Memory B cell (primary cell): ENCODE results near the gene KLHL34.

Experiments
- ATAC-seq: fragments of 150-1000 bp; cut with Tn5 transposase; 2 replicates; pipeline ENCODE4 v1.10.0; 2021; ENCODE audit warnings: low read depth, mild to moderate bottlenecking, moderate library complexity
- DNase-seq, 2 donors: peaks; one replicate each; pipeline ENCODE4 v3.0.0; 2022; ENCODE audit warnings: low spot score in 2 of 2
- H3K27ac Mint-ChIP-seq: one replicate; pipeline ENCODE4 v1.8.0; 2022; ENCODE audit warnings: mild to moderate bottlenecking, moderate library complexity, mixed read lengths
- H3K27me3 Mint-ChIP-seq: one replicate; pipeline ENCODE4 v1.8.0; 2022; ENCODE audit warnings: mixed read lengths
- H3K36me3 Mint-ChIP-seq: one replicate; pipeline ENCODE4 v1.8.0; 2022; ENCODE audit warnings: mild to moderate bottlenecking, mixed read lengths
- H3K4me1 Mint-ChIP-seq: one replicate; pipeline ENCODE4 v1.8.0; 2022; ENCODE audit warnings: mixed read lengths
- H3K4me3 Mint-ChIP-seq: one replicate; pipeline ENCODE4 v1.8.0; 2022; ENCODE audit warnings: mild to moderate bottlenecking, moderate library complexity, mixed read lengths
- H3K9me3 Mint-ChIP-seq: one replicate; pipeline ENCODE4 v1.8.0; 2022; ENCODE audit warnings: mixed read lengths

Gene KLHL34, protein sequence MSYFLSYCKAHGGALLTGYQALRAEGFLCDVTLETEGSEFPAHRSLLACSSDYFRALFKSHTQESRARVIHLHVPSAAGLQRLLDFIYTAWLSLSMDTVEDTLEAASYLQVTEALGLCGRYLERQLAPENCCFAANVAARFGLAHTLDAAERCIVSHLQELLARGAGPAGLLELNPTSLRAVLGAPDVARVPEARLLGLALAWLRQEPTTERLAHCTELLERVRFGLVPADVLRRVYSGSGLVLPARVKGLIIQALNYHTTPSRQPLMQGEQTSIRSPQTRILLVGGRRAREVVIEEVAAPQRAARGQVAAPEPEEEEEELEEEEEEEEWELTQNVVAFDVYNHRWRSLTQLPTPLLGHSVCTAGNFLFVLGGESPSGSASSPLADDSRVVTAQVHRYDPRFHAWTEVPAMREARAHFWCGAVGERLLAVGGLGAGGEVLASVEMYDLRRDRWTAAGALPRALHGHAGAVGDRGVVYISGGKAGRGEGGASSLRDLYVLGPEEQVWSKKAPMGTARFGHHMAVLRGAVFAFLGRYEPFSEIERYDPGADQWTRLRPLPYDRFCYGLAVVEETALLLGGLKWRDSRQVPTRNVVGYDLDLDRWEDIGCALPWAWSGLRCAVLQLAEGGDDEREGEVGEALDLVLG

GRCh38 chrX:21658152-21658737, at the start of gene KLHL34:
TSS of gene KLHL34 (minus strand) at chrX:21658330. CDS start at chrX:21657788, 542 bp downstream.
- peak within 1 kb of the TSS; percentile 79 for H3K4me3 Mint-ChIP-seq
- H3K9me3 Mint-ChIP-seq = no peaks in the 10 kb centered on the region
- H3K4me1 Mint-ChIP-seq = peaks cover 2% of the 10 kb centered on the region
- H3K36me3 Mint-ChIP-seq = no peaks in the 10 kb centered on the region
- H3K27ac Mint-ChIP-seq = no peak within 1 kb of the TSS
- H3K27me3 Mint-ChIP-seq = peaks cover 4% of the 10 kb centered on the region
- no peak for DNase-seq
- ATAC-seq = peak; percentile 39

GRCh38 chrX:21705225-21705624, 47.1 kb upstream of the KLHL34 start:
- Mint-ChIP-seq H3K27ac (no peak overlapping the region), H3K4me1 (no peaks in the 10 kb centered on the region), H3K4me3 (no peak overlapping the region), H3K27me3 (no peaks in the 10 kb centered on the region), H3K36me3 (no peaks in the 10 kb centered on the region), H3K9me3 (no peaks in the 10 kb centered on the region)
- ATAC-seq (no peak), DNase-seq (no peak)

DNA sequence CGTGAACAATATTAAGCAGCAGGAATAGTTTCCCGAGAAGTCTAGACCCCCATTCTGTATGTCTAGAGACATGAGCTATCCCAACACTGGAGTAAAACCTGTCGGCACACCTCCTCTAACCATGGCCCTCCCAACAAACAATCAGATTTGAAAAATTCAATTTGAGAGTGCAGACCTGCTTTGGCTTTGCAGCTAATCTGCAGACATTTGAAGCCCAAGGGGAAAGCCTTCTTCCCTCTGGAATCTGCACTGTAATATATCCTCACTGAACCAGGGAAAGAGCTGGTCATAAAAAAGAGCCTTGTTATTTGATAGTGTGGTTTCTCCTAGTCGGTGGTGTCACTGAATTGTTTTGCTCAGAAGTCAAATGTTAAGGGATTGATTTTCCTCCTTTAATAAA, 44.6 kb upstream of the KLHL34 start:
- Mint-ChIP-seq H3K36me3 (no peaks in the 10 kb centered on the region), H3K27ac (no peak overlapping the region), H3K4me3 (no peak overlapping the region), H3K4me1 (peaks cover 9% of the 10 kb centered on the region), H3K27me3 (no peaks in the 10 kb centered on the region), H3K9me3 (no peaks in the 10 kb centered on the region)
- no peak for DNase-seq
- no peak for ATAC-seq

- no peak overlapping the region for H3K27ac Mint-ChIP-seq
- H3K4me3 Mint-ChIP-seq = no peak overlapping the region
- DNase-seq (no peak), ATAC-seq (no peak)
- no peaks in the 10 kb centered on the region for H3K9me3 Mint-ChIP-seq
- no peaks in the 10 kb centered on the region for H3K36me3 Mint-ChIP-seq
- no peaks in the 10 kb centered on the region for H3K27me3 Mint-ChIP-seq
- peaks cover 9% of the 10 kb centered on the region for H3K4me1 Mint-ChIP-seq
These were observed 42.8 kb upstream of the KLHL34 start for GRCh38 chrX:21700967-21701366.

DNA sequence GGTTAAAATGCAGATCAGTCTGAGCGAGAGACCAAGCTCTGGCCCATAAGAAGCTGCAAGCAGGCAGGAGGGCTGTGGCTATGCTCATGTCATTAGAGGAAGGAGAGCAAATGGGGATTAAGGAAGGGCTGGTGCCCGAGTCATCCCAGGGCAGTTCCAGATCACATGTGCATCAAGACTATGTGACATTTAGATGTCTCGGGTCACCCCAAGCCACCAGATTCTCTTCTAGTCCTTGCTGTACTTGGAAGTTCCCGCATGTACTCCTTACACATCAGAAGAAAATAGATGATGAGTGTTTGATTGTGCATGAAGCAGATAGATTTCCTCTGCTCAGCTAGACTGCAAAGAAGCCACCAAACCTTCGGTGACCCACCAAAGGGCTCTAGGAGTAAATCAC, 42.1 kb upstream of the KLHL34 start:
- Mint-ChIP-seq H3K4me3 (no peak overlapping the region), H3K27ac (no peak overlapping the region), H3K27me3 (no peaks in the 10 kb centered on the region), H3K9me3 (no peaks in the 10 kb centered on the region), H3K4me1 (peaks cover 9% of the 10 kb centered on the region), H3K36me3 (no peaks in the 10 kb centered on the region)
- no peak for DNase-seq
- ATAC-seq = no peak

DNA sequence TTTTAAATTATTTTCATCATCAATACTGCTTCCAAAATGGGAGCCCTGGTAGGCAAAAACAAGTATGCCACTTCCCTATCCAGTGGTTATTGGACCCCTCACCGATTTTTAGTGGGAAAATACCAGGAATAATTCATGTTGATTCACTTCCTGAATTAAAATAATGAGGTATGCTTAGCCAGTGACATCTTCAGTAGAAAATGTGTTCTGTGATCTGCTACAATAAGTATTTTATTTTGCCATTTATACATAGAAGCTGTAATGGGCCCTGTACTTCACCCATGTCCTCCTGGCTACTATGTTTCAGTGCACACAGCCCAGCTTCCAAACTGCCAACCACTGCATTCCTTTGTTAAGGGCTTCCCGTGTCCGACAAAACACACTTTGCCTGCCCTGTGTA, 41.0 kb upstream of the KLHL34 start:
- ATAC-seq (no peak), DNase-seq (no peak)
- Mint-ChIP-seq H3K27ac (no peak overlapping the region), H3K27me3 (no peaks in the 10 kb centered on the region), H3K36me3 (no peaks in the 10 kb centered on the region), H3K9me3 (no peaks in the 10 kb centered on the region), H3K4me3 (no peak overlapping the region), H3K4me1 (peaks cover 9% of the 10 kb centered on the region)

DNA sequence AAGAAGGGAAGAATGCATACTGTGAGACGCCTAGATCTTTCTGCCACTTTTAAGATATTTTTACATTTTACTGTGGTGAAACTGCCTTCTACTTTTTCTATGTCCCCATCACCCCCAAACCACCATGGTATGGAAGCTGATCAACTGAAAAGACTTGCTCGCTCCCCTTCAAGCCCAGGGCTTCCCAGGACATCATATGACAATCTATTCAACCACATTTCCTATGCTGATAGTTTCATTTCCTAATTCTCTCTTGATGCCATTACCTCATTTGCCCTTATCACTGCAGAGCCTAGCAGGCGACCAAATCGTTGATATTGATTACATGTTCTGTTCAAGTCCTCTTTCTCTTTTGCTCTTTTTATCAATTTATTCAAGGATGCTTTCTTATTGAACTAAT, 40.1 kb upstream of the KLHL34 start:
- DNase-seq = peak in 1 of 2 donors; percentile 23

DNA sequence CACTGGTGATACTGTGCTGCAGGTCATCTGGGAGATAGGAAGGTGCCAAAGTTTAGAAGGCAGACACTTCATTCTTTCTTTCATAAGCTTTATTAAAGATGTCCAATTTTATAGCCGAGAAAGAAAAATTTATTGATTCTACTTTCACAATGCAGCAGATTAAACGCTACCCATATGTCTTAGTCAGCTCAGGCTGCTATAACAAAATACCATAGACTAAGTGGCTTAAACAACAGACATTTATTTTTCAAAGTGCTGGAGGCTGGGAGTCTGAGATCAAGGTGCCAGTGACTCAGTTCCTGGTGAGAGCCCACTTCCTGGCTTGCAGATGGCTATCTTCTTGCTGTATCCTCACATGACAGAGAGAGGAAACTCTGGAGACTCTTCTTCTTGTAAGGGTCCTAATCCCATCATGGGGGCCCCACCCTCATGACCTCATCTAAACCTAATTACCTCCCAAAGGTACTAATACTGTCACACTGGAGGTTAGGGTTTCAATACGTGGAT, 33.4 kb upstream of the KLHL34 start:
- no peaks in the 10 kb centered on the region for H3K4me1 Mint-ChIP-seq
- no peaks in the 10 kb centered on the region for H3K36me3 Mint-ChIP-seq
- no peaks in the 10 kb centered on the region for H3K27me3 Mint-ChIP-seq
- no peak overlapping the region for H3K4me3 Mint-ChIP-seq
- H3K27ac Mint-ChIP-seq = no peak overlapping the region
- DNase-seq (no peak), ATAC-seq (no peak)
- no peaks in the 10 kb centered on the region for H3K9me3 Mint-ChIP-seq

More for the DNA sequence above, 40.1 kb upstream of the KLHL34 start:
- Mint-ChIP-seq H3K27ac (no peak overlapping the region), H3K4me3 (peak overlapping the region; percentile 46), H3K9me3 (no peaks in the 10 kb centered on the region), H3K27me3 (no peaks in the 10 kb centered on the region), H3K4me1 (peaks cover 9% of the 10 kb centered on the region), H3K36me3 (no peaks in the 10 kb centered on the region)
- peak; percentile 99 for ATAC-seq

DNA sequence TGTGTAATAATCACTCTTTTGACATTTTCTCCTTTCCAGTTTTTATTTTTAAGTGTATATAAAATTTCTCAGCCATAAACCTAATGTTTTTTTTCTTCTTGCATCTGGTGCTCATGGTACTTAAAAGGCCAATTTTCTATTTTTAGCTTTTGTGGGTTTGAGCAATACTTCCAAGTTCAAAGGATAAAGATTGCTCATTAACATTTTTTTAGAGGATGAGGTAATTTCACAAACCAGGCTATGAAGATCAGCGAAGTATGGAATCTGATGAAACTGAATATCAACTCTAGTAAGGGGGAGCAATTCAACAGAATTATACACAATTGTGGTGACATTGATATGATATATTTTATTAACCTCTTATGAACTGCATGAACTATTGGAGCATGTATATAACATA, 25.8 kb upstream of the KLHL34 start:
- Mint-ChIP-seq H3K9me3 (no peaks in the 10 kb centered on the region), H3K36me3 (no peaks in the 10 kb centered on the region), H3K4me3 (no peak overlapping the region), H3K4me1 (no peaks in the 10 kb centered on the region), H3K27me3 (peaks cover 2% of the 10 kb centered on the region), H3K27ac (no peak overlapping the region)
- ATAC-seq (no peak), DNase-seq (no peak)

GRCh38 chrX:21678048-21678612, 20.0 kb upstream of the KLHL34 start:
- Mint-ChIP-seq H3K27me3 (peaks cover 6% of the 10 kb centered on the region), H3K9me3 (peaks cover 2% of the 10 kb centered on the region), H3K27ac (no peak overlapping the region), H3K4me3 (no peak overlapping the region), H3K36me3 (no peaks in the 10 kb centered on the region), H3K4me1 (peaks cover 5% of the 10 kb centered on the region)
- no peak for DNase-seq
- no peak for ATAC-seq

DNA sequence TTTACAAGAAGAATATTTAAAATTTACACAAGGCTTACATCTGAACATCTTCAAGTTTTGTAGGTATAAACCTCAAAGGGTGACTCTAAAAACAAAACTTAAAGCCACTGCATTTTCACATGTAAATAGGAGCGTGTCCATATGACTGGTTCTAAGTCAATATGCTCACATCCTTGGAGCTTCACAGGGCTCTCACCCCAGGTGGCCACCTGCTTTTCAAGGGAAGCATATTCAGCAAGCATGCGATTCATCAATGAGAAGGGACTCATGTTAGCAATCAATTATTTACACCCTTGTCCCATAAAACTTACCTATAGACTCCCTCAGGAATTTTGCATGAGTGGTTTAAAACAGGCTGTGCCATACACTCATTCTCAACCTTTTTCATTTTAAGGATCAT, 17.8 kb upstream of the KLHL34 start:
- ATAC-seq (no peak), DNase-seq (no peak)
- H3K4me3 Mint-ChIP-seq = no peak overlapping the region
- no peak overlapping the region for H3K27ac Mint-ChIP-seq
- H3K4me1 Mint-ChIP-seq = peaks cover 5% of the 10 kb centered on the region
- H3K9me3 Mint-ChIP-seq = peaks cover 2% of the 10 kb centered on the region
- H3K36me3 Mint-ChIP-seq = no peaks in the 10 kb centered on the region
- peaks cover 4% of the 10 kb centered on the region for H3K27me3 Mint-ChIP-seq

- DNase-seq (no peak), ATAC-seq (no peak)
- H3K9me3 Mint-ChIP-seq = peaks cover 2% of the 10 kb centered on the region
- no peaks in the 10 kb centered on the region for H3K36me3 Mint-ChIP-seq
- peaks cover 5% of the 10 kb centered on the region for H3K4me1 Mint-ChIP-seq
- H3K27me3 Mint-ChIP-seq = peaks cover 4% of the 10 kb centered on the region
- H3K27ac Mint-ChIP-seq = no peak overlapping the region
- H3K4me3 Mint-ChIP-seq = no peak overlapping the region
These were observed 16.5 kb upstream of the KLHL34 start for GRCh38 chrX:21674430-21675186.

- Mint-ChIP-seq H3K36me3 (no peaks in the 10 kb centered on the region), H3K27ac (no peak overlapping the region), H3K9me3 (no peaks in the 10 kb centered on the region), H3K4me3 (no peak overlapping the region), H3K27me3 (peaks cover 5% of the 10 kb centered on the region), H3K4me1 (no peaks in the 10 kb centered on the region)
- no peak for ATAC-seq
- no peak for DNase-seq
These were observed 8.5 kb upstream of the KLHL34 start for GRCh38 chrX:21666679-21667078.
